Activated gamma-delta T cell (primary cell): Measurements from ENCODE around the gene FTCDNL1.

ENCODE experiments used
- DNase-seq: peaks from one replicate; lab custom pipeline; 2025; lab: John Stamatoyannopoulos, UW

FTCDNL1 gene

DNA sequence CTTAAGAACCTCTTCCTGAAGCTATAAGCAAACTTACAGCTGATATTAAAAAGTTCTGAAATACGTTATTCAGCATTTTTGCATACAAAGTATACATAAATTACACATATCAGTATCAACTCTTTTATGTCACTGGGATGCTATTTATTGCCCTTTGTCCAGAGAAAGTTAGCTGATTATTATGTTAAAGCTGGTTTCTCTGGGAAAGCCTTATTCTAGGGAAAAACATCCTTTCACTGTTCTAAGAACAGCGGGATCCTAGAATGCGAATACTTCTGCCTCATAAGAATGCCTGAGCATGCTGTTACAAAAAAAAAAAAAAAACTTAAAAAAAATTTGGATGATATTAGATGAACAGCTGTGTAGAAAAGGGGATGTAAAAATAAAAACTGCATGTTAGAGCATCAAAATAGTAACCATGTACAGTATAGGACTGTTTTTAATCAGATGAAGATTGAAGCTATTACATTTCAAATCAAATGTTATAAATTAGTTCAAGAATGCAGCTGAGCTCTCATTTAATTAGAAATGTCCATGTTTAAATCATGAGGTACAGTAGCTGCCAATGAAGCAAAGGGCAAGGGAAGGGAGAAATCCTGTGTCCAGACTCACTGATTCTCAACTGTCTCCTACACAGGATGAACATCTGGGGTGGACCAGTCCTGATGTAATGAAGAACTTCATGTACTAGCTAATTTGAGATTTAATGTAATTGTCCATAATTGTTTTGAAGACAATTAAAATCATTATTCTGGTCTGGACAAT, 8.2 kb downstream of the FTCDNL1 start:
- no peak for DNase-seq

GRCh38 chr2:199841409-199841808, 9.6 kb downstream of the FTCDNL1 start:
- DNase-seq: no peak

DNA sequence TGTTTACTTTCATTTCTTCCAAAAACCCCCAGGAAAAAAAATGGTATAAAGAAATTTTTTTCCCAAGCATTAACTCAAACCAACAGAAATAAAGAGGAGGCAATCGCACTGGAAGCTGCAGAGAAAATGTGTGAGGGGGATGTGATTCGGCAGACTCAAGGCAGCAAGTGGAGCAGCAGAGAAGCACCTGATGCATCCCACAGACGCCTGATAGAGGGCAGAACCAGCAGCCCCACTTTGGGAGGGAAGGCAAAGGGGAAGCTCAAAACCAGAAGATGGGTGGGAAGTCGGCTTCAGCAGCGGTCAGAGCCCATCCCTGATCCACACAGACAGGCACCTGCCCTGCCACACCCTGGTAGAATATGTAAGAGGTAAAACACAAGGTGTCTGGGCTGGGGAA, 12.6 kb downstream of the FTCDNL1 start:
- DNase-seq: no peak

- no peak for DNase-seq
Measured at GRCh38 chr2:199836943-199837342, 14.0 kb downstream of the FTCDNL1 start.

DNA sequence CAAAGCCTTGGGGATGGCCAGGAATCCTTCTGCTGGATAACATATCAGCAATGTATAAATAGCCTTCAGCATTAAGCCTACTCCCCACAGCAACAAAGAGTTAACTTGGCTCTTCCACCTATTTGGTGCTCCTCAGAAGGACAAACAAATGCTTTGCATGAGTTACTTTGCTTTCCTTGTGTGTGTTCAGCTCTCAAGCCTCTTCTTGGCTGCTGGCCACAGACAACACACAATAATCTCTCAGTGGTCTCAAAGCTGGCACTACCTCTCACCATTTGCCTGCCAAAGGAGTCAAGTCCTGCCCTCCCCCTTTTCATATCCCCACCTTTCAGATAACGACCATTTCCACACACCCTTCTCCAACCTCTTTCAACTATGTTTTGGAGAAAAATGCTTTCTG, 17.5 kb downstream of the FTCDNL1 start:
- no peak for DNase-seq

DNA sequence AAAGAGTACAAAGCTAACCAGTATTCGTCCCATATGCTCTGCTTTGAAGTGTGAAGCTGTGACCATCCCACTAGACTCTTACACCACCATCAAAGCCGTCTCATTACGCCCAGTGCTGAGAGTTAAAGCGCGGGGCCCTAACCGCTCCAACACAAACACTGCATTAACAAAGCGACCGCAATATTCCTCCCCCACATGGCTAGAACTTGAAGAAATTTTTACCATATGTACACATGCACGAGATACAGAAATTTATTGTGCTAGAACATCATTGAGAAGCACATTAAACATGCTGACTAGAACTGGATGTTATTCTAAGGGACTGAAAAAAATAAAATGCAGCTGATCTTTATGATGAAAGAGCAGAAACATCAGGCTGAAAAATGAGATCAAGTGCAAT, 20.5 kb downstream of the FTCDNL1 start:
- DNase-seq: no peak

DNA sequence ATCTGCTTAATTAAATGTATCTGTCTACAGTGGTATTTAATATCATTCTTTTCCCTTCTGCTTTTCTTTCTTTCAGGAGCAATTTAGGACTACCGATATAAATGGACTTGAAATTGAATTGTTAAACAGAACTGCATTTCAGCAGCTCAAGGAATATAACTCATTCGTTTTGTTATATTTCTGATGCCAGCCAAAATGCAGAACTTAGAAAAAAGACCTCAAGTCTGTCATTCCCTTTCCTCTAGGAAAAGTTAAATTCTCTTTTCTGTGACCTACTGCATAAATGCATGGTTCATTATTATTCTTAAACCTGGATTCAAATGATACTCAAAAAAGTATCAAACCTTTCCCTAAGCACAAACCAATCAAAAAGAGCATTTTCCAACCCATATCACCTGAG, 21.4 kb downstream of the FTCDNL1 start:
- DNase-seq: no peak

GRCh38 chr2:199819746-199820145, 31.2 kb downstream of the FTCDNL1 start:
- DNase-seq: no peak

DNA sequence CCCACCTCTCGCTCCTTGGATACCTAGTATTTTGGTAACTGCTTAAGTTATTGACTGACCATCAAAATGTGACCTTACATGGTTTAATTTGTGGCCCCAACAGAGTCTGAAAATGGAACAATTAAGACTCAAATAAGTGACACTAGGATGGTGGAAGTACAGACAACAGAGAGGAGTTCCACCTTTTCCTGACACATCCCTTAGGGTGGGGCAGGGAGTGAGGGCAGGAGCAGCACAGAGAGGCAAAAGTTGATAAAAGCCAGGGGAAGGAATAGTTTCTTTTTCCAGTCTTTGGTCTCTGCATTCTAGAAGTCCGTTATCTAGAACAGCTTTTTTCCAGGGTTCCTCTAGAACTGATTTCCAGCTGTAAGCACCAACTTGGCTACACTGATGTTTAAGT, 32.2 kb downstream of the FTCDNL1 start:
- DNase-seq: no peak

DNA sequence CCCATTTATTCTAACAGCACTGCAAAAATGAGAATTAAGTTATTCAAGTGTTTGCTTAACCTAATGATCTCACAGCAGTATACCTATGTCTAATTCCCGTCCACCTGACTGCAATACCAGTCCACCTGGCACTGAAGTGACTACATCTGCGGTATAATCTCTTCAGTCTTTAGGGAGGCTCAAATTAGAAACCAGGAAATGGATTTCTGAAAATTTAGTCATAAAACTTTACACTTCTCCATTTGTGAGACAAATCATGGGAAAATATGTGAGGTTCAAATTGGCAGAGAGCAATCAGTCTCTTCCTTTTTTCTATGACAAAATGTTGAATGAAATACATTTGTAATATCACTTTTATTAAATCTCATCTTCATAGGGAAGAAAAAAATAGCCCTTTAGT, 33.0 kb downstream of the FTCDNL1 start:
- no peak for DNase-seq

GRCh38 chr2:199814817-199815211, 36.2 kb downstream of the FTCDNL1 start:
- no peak for DNase-seq

DNA sequence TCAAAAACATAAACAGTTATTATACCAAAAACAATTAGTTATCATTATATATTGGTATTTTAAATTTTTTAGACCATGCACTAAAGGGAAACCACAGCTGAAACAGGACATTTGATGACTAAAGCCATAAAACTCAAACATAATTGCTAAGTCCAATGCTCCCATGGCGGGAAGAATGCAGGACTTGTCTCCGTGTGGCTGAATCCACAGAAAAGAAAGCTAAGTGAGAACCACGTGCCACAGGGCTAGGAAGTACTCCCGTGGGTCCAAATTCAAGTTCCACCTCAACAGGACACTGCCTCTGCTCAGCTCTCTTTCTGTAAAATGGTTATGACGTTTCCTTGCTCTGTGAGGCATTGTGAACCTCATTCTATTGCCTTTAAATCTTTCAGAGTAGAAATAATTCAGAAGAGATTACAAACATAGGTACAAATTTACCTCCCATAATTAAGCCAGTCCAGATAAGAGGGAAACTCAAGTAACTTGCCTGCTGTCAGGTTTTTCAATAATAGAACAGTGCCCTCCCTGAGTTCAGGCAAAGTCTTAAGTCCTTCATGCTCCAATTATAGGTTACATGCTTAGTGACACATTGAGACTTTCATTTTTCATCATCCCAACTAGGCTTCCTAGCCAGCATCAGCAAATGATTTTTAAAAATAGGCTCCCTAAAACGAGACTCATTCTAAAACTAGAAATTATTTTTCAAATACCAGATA, 36.7 kb downstream of the FTCDNL1 start:
- no peak for DNase-seq

- DNase-seq: no peak
Measured at GRCh38 chr2:199812493-199812892, 38.5 kb downstream of the FTCDNL1 start.

GRCh38 chr2:199811346-199811745, 39.6 kb downstream of the FTCDNL1 start:
- DNase-seq: no peak

- DNase-seq: no peak
Measured at GRCh38 chr2:199810422-199811171, 40.4 kb downstream of the FTCDNL1 start.

DNA sequence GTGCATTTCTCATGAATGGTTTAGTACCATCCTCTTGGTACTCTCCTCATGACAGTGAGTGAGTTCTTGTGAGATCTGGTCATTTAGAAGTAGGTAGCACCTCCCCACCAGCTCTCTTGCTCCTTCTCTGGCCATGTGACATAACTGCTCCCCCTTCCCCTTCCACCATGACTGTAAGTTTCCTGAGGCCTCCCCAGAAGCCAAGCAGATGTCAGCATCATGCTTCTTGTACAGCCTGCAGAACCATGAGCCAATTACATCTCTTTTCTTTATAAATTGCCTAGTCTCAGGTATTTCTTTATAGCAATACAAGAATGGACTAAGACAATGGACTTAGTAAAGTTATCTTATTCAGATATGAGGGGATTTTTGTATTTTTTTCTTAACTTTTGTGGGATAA, 43.0 kb downstream of the FTCDNL1 start:
- no peak for DNase-seq

GRCh38 chr2:199806179-199806578, 44.8 kb downstream of the FTCDNL1 start:
- no peak for DNase-seq

DNA sequence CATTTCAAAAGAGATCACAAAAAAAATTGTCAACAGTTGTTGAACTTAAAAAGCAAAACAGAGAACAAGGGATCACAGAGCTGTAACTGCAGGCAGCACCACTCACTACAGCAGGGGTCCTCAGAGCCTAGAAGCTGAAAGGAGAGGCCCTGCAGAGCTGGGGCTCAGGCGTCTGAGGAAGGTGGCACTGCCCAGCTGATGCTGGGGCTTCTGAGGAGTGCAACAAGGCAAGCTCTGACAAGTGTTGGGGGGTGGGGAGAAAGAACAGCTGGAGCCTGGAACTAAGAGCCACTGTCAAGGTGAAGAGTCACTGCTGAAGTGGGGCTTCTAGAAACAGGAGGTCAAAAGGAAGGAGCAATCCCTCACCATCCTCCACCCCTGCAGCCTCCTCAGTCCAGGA, 46.2 kb downstream of the FTCDNL1 start:
- DNase-seq: no peak

GRCh38 chr2:199798831-199799580, 52.0 kb downstream of the FTCDNL1 start:
- DNase-seq: no peak

GRCh38 chr2:199797431-199798403, 53.3 kb downstream of the FTCDNL1 start:
- no peak for DNase-seq

DNA sequence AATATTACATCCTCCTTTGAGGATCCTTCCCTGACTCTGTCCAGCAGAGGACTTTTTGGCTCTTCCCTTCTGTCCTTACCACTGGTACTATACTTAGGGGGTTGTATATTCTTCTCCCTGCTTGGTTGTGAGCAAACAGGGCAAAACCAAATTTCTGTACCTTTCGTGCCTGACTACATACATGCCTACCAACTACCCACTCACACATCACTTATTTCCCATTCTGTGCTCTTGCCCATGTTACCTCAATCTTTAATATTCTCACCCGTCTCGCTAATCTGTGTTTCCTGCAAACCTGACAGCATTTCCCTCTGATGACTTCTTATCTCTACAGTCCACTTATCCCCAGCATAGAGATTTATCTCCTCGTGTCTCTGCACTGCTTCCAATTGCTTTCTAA, 58.6 kb downstream of the FTCDNL1 start:
- DNase-seq: no peak
